ENCODE results near the gene JAKMIP1.

GRCh38 chr4:6229095-6229494 is 28.7 kb upstream of the JAKMIP1 start:
- no peak for TF ChIP-seq CTCF (CRISPR knock-in tag; IDR thresholded peaks at IDR 0.05)
- no peak for TF ChIP-seq ZNF703 (CRISPR knock-in tag; IDR thresholded peaks at IDR 0.05; ENCODE audit: borderline replicate concordance)
- TF ChIP-seq PAWR (CRISPR knock-in tag; IDR thresholded peaks at IDR 0.05; ENCODE audit: borderline replicate concordance) = no peak
- no peak for TF ChIP-seq PRPF4 (IDR thresholded peaks at IDR 0.05; ENCODE audit: low read depth, low read length, poor library complexity, severe bottlenecking)
